B cell (primary cell): Measurements from ENCODE around the gene CEACAM16.

ENCODE experiments used
- CTCF ChIP-seq: fragments of 200-600 bp; IDR thresholded peaks from one replicate; pipeline ENCODE4 v1.8.0; 2022; ENCODE audit warnings: antibody characterized with exemption, mild to moderate bottlenecking
- EZH2 ChIP-seq: IDR thresholded peaks from 2 replicates; pipeline ENCODE4 v1.6.1; 2012; ENCODE audit warnings: borderline replicate concordance, low read depth, mild to moderate bottlenecking, moderate library complexity, low read length; ENCODE audit not compliant: insufficient read depth, poor library complexity, severe bottlenecking

DNA sequence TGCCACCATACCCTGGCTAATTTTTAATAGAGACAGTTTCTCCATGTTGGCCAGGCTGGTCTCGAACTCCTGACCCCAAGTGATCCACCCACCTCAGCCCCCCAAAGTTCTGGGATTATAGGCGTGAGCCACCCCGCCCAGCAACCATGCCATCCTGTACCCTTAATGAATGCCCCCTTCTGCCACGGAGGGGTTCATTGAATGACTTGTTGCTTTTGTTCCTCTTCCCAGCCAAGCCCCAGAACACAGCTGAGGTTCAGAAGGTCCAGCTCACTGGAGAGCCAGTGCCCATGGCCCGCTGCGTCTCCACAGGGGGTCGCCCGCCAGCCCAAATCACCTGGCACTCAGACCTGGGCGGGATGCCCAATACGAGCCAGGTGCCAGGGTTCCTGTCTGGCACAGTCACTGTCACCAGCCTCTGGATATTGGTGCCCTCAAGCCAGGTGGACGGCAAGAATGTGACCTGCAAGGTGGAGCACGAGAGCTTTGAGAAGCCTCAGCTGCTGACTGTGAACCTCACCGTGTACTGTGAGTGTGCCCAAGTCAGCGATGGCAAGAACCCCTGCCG lies 49.3 kb upstream of the CEACAM16 start:
- TF ChIP-seq CTCF (no peak), EZH2 (no peak)
